ENCODE results near the gene SPAG5. TPM values are rescaled to one million over a fixed set of nuclear protein-coding genes. Genes with fewer than 3 reads are reported as not detected.
A peak's percentile ranks its signal among the peaks of the same experiment; 100 is the strongest.

SPAG5 gene
- total RNA-seq, 2 donors from 2014 or later = 19.2 to 31.5 TPM

DNA sequence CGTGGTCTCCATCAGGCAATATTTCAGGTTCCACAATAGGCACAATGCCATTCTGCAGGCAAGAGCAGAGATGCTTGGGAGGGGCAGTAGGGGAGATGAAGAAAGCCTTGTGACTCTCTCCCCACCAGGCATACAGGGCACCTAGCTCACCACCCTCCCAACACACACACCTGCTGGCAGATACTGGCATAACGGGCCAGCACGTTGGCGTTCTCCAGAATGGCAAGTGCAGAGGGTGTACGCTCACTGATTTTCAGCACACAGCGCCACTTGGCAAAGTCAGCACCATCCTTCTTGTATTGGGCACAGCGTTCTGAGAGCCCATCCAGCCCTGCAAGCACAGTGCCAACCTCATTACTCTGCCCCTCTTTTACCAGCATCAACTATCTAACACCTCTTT is 24.3 kb downstream of the SPAG5 start:
- DNase-seq (no peak), ATAC-seq (no peak)
- Mint-ChIP-seq H3K4me1 (peaks cover 36% of the 10 kb centered on the region), H3K27ac (no peak overlapping the region), H3K36me3 (ENCODE audit: low read depth) (peaks cover 7% of the 10 kb centered on the region), H3K4me3 (peak overlapping the region; percentile 5), H3K27me3 (no peaks in the 10 kb centered on the region)
- no peaks in the 10 kb centered on the region for H3K9me3 ChIP-seq (ENCODE audit: control insufficient read depth, low read length, poor library complexity, severe bottlenecking)

DNA sequence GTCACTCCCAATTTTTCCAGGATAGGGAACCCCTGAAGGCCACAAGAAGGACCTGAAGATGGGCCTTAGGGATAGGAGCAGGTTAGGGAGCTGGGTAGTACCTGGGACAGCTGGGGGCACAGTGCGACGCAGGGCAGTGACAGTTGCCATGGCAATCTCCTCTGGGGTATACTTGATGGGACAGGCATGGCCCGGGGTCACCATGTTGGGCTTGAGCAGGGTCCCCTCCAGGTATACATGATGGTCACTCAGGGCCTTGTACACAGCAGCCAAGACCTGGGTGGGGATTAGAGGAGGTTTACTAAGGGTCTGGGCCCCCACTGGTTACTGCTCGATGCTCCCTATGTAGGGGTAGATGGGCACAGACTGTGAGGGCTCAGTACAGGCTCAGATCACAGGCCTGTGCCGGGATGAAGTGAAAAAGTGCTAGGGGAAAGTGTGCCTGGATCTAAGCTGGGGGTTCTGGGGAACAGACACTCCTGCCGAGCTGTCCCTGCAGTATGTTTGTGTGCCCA is 24.8 kb downstream of the SPAG5 start:
- Mint-ChIP-seq H3K27me3 (no peaks in the 10 kb centered on the region), H3K4me3 (no peak overlapping the region), H3K27ac (no peak overlapping the region), H3K4me1 (peaks cover 38% of the 10 kb centered on the region), H3K36me3 (ENCODE audit: low read depth) (peaks cover 7% of the 10 kb centered on the region)
- no peaks in the 10 kb centered on the region for H3K9me3 ChIP-seq (ENCODE audit: control insufficient read depth, low read length, poor library complexity, severe bottlenecking)
- DNase-seq (no peak), ATAC-seq (no peak)

DNA sequence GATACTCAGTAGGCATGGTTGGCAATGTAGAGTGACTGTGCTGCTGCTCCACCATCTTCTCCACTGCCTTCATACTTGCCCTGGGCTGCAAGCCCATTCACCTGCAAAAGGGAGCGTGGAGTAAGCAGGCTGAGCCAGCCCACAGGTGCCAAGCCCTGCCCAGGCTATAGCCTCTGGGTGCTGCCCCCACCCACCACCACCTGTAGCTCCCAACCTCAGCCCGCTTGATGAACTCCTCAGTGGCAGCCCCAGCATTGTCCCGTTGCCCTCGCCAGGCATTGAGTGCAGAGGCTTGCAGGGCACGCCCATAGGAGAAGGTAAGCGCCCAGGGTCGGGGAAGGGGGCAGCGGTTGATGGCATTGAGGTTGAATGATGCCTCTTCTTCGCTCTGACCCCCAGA is 25.3 kb downstream of the SPAG5 start:
- peaks cover 39% of the 10 kb centered on the region for H3K4me1 Mint-ChIP-seq
- H3K9me3 ChIP-seq (ENCODE audit: control insufficient read depth, low read length, poor library complexity, severe bottlenecking) = no peaks in the 10 kb centered on the region
- H3K36me3 Mint-ChIP-seq (ENCODE audit: low read depth) = peaks cover 7% of the 10 kb centered on the region
- no peak for ATAC-seq
- no peak for DNase-seq
- H3K4me3 Mint-ChIP-seq = no peak overlapping the region
- no peak overlapping the region for H3K27ac Mint-ChIP-seq
- no peaks in the 10 kb centered on the region for H3K27me3 Mint-ChIP-seq

DNA sequence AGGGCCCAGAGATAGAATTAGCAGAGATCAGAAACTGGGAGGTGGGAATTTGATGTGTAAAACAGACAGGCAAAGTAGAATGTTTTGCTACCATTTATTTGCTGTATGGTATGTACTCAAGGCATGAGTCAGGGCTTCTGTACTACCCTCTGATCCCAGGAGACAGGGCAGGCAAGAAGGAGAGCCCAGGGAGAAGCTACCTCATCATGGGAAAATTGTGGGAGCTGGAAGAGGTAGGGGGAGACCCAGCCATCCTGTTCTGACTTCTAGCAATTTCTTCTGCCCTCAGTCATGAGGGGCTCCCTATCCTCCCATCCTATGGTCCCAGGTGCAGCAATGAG is 25.8 kb downstream of the SPAG5 start:
- Mint-ChIP-seq H3K4me1 (peaks cover 42% of the 10 kb centered on the region), H3K4me3 (peak overlapping the region; percentile 97), H3K27ac (peak overlapping the region; percentile 78), H3K27me3 (no peaks in the 10 kb centered on the region), H3K36me3 (ENCODE audit: low read depth) (peaks cover 7% of the 10 kb centered on the region)
- H3K9me3 ChIP-seq (ENCODE audit: control insufficient read depth, low read length, poor library complexity, severe bottlenecking) = no peaks in the 10 kb centered on the region
- DNase-seq = no peak
- ATAC-seq = no peak

DNA sequence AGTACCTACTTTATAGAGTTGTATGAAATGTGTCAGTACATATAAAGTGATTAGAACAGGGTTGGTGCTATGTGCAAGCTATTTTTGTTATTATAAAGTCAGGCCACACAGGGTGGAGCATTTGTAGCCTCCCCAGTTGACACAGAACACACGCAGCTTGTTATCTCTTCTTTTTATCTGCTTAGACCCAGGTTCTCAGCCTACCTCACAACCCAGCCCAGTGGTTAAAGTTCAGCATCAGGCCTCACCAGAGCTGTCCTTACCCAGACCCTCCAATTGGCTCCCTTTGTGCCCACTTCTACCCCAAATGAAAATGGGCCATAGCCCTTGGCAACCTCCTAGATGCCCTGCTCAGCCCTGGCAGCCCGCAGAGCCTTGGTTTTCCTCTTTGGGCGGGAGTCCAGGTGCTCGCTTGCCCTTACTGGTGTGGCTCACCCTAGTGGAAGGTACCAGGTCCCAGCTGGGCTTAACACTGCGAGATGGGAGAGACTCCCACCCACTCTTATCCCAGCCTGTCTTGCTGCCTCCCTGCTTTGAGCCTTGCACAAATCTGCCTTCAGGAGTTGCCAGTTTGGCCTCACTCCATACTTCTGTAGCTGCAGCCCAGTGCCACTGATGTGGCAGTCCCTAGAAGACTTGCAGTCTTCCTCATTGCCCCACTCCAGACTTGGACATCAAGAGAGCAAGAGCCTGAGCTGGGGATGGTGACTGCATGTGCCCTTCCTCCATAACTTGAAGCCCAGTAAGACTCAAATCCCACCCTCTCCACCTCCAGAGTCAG is 26.4 kb downstream of the SPAG5 start:
- Mint-ChIP-seq H3K4me3 (peak overlapping the region; percentile 97), H3K27ac (peak overlapping the region; percentile 82), H3K36me3 (ENCODE audit: low read depth) (peaks cover 10% of the 10 kb centered on the region), H3K4me1 (peaks cover 47% of the 10 kb centered on the region), H3K27me3 (no peaks in the 10 kb centered on the region)
- H3K9me3 ChIP-seq (ENCODE audit: control insufficient read depth, low read length, poor library complexity, severe bottlenecking) = no peaks in the 10 kb centered on the region
- DNase-seq = no peak
- ATAC-seq = no peak

DNA sequence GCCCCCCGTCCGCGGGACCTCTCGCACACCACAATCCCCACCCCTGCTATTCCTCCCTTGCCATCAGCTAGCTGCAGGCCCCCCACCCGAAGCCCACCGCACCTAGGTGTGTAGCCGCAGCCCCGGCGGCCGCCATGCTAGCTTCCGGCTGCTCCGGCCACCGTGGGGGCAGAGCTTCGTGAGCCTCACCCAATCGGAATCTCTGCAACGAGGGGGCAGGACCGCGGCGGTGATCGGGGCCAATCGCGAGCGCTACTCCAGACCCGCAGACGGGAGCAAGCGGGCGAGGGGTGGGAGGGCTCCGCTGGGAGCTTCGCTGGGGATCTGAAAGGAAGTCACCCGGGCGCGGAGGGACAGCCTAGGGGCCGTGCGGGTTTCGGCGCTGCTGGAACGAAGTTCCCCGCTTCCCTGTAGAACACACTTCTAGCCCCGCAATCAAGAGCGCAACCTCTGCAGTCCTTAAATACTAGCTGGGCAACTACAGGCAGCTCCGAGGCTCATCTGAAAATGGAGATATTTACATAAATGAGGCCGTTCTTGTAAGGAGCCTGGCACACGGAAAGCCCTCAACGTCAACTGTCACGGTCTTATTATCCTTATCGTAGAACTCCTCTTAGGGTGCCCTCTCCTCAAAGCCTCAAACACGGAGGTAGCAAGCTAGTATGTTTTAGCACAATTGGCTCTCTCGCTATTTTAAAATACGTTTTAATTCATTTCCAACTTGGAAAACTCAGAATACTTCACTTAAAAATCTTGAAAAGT is 27.3 kb downstream of the SPAG5 start, which contains the start of gene PIGS:
Gene PIGS (minus strand): TSS at position 164 of the 762 bp plus-strand sequence. CDS start 28 bp downstream, at position 136.
- H3K27me3 Mint-ChIP-seq = no peaks in the 10 kb centered on the region
- peaks cover 10% of the 10 kb centered on the region for H3K36me3 Mint-ChIP-seq (ENCODE audit: low read depth)
- peaks cover 47% of the 10 kb centered on the region for H3K4me1 Mint-ChIP-seq
- DNase-seq = peak; percentile 80 to 86 (median 86)
- no peaks in the 10 kb centered on the region for H3K9me3 ChIP-seq (ENCODE audit: control insufficient read depth, low read length, poor library complexity, severe bottlenecking)
- peak; percentile 98 for ATAC-seq
- H3K27ac Mint-ChIP-seq = peak within 1 kb of the TSS; percentile 82
- H3K4me3 Mint-ChIP-seq = peak within 1 kb of the TSS; percentile 97

DNA sequence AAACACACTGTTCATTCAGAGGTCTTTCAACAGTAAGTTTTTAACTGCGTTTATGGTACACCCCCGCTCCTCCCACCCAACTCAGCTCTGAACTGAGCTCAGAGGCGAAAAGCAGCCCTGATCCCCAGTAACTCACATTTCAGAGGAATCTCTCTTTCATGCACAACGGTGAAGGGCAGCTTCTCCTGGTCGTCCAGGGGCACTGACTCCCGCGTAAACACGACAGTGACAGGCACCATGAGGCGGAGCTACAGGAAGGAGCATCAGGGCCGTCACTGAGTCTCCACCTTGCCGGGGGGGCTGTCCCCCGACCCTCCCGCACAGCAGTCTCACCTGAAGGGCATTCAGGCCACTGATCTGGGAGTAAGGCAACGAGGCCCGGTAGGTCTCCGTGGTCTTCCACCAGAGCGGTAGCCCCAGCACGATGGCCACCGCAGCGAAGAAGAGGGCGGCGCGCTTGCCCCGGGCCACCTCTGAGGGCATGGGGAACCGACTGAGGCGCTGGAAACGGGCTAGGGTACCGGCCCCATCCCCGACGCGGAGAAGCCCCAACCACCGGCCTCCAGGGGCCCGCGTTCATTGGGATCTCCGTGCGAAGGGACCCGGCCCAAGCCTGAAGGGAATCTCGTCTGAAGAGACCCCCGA is 28.0 kb downstream of the SPAG5 start:
- H3K9me3 ChIP-seq (ENCODE audit: control insufficient read depth, low read length, poor library complexity, severe bottlenecking) = no peaks in the 10 kb centered on the region
- Mint-ChIP-seq H3K36me3 (ENCODE audit: low read depth) (peaks cover 10% of the 10 kb centered on the region), H3K4me1 (peaks cover 42% of the 10 kb centered on the region), H3K27me3 (no peaks in the 10 kb centered on the region), H3K4me3 (peak overlapping the region; percentile 97), H3K27ac (peak overlapping the region; percentile 82)
- DNase-seq (peak in 2 of 3 donors; percentile 40 to 50), ATAC-seq (peak; percentile 59)

DNA sequence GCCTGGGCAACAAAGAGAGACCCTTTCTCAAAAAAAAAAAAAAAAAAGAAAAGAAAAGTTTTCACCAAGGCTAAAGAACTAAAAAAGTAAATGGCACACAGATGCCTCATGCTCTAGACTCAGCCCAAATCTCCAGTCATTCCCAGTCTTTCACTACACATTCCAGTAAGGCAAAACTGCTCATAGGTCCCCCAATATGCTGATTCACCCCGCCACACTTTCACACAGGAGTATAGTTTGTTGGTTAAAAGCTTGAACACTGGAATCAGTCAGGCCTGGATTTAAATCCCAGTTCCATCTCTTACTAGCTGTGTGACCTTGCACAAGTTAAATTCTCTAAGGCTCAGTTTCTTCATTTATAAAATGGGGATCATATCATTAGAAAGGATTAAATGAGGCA is 29.4 kb downstream of the SPAG5 start:
- Mint-ChIP-seq H3K27ac (peak overlapping the region; percentile 82), H3K36me3 (ENCODE audit: low read depth) (peaks cover 10% of the 10 kb centered on the region), H3K27me3 (no peaks in the 10 kb centered on the region), H3K4me1 (peaks cover 46% of the 10 kb centered on the region), H3K4me3 (peak overlapping the region; percentile 62)
- no peaks in the 10 kb centered on the region for H3K9me3 ChIP-seq (ENCODE audit: control insufficient read depth, low read length, poor library complexity, severe bottlenecking)
- ATAC-seq (no peak), DNase-seq (no peak)

DNA sequence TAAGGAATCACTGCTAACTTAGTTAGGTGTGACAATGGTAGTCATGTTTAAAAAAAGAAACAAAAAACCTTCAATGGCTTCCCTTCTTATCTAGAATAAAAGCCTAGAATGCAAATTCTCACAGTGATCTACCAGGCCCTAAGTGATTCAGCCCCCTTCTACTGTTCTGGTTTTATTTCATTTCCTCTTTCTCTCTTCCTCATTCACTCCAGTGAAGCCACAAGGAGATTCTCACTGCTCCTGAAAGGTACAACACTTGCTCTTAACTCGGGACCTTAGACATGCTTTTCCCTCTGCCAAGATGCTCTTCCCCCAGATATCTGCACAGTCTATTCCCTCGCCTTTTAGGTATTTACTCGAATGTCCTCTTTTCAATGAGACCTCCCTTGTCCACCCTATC is 31.2 kb downstream of the SPAG5 start:
- ATAC-seq (no peak), DNase-seq (no peak)
- Mint-ChIP-seq H3K27me3 (no peaks in the 10 kb centered on the region), H3K4me1 (peaks cover 43% of the 10 kb centered on the region), H3K27ac (peak overlapping the region; percentile 60), H3K4me3 (peak overlapping the region; percentile 60), H3K36me3 (ENCODE audit: low read depth) (peaks cover 8% of the 10 kb centered on the region)
- H3K9me3 ChIP-seq (ENCODE audit: control insufficient read depth, low read length, poor library complexity, severe bottlenecking) = no peaks in the 10 kb centered on the region

DNA sequence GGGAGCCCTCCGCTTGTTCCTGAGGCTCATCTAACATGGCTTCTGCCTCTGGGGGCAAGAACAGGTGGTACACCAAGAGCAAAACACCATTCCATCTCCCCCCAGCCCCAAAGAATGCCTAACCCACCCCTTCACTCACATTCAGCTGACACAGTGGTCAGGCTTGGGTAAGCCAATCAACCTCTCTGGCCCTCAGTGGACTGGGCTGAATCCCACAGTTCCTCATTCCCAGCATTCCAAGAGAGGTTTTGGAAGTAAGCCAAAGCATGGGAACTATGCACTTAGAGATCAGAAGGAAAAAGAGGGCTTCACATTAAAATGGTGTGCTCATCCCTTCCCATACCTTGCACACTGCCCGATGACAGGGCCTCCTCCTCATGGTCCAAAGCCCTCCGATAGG is 35.4 kb downstream of the SPAG5 start:
- H3K9me3 ChIP-seq (ENCODE audit: control insufficient read depth, low read length, poor library complexity, severe bottlenecking) = no peaks in the 10 kb centered on the region
- DNase-seq (no peak), ATAC-seq (no peak)
- H3K27ac Mint-ChIP-seq = peak overlapping the region; percentile 43
- peaks cover 7% of the 10 kb centered on the region for H3K36me3 Mint-ChIP-seq (ENCODE audit: low read depth)
- H3K4me1 Mint-ChIP-seq = peaks cover 18% of the 10 kb centered on the region
- H3K27me3 Mint-ChIP-seq = no peaks in the 10 kb centered on the region
- H3K4me3 Mint-ChIP-seq = no peak overlapping the region

DNA sequence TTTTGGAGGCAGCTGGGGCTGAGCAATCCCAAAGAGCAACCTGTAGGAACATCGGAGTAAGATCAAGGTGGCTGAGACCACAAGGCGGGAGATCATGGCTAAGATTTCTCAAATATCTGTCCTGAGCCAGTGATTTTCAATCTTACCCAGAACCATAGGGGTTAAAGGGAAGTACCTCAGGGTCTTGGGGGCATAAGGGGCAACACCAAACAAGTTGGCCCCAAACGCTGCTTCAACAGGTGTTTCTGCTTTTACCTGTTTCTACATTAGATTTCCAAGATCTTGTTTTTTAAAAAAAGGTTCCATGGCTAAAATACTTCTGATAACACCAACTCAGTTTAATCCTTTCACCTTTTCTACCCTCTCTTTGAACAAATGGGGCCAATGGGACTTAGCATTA is 43.8 kb downstream of the SPAG5 start:
- no peak for DNase-seq
- no peaks in the 10 kb centered on the region for H3K27me3 Mint-ChIP-seq
- H3K4me3 Mint-ChIP-seq = no peak overlapping the region
- H3K36me3 Mint-ChIP-seq (ENCODE audit: low read depth) = peaks cover 11% of the 10 kb centered on the region
- ATAC-seq = no peak
- no peak overlapping the region for H3K27ac Mint-ChIP-seq
- peaks cover 28% of the 10 kb centered on the region for H3K4me1 Mint-ChIP-seq
- no peaks in the 10 kb centered on the region for H3K9me3 ChIP-seq (ENCODE audit: control insufficient read depth, low read length, poor library complexity, severe bottlenecking)

DNA sequence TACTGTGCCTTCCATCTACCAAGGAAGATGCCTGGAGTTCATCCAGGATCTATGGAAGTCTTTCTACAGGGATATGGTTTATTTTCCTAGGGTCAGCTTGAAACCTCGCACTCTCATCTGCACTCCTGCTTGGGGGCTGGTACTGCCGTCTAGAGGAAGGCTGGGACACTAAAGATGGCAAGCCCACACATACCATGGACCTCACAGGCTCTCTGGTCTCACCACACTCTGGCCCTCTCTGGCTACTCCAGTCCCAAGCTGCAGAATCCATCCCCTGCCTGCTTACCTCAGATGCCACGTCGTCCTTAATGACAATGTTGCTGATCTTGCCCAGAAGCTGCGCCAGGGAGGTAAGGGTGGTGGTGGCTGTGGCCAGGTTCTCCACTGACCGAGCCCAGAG is 44.3 kb downstream of the SPAG5 start:
- Mint-ChIP-seq H3K4me3 (no peak overlapping the region), H3K27me3 (no peaks in the 10 kb centered on the region), H3K4me1 (peaks cover 31% of the 10 kb centered on the region), H3K27ac (peak overlapping the region; percentile 83), H3K36me3 (ENCODE audit: low read depth) (peaks cover 9% of the 10 kb centered on the region)
- DNase-seq (no peak), ATAC-seq (no peak)
- no peaks in the 10 kb centered on the region for H3K9me3 ChIP-seq (ENCODE audit: control insufficient read depth, low read length, poor library complexity, severe bottlenecking)

DNA sequence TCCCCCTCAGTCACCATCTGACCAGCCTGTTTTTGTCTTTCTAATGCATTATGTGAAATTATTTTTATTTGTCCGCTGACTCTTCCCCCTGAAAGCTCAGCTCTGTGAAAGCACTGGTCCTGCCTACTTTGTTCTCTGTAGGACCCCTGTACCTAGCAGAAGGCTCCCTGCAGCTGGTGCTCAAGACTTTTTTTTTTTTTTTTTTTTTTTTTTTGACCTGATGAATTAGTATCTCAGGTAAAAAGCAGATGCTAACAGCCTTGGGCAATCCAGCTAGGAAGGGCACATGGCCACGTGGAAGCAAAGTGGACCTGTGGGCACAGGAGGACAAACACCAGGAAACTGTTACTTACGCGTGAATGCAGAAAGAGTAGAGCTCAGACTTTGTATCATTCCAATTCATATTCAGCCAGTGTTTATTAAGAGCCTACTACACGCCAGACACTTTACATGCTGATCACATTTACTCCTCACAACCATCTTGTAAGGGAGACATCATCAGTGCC is 45.8 kb downstream of the SPAG5 start:
- peaks cover 9% of the 10 kb centered on the region for H3K36me3 Mint-ChIP-seq (ENCODE audit: low read depth)
- peaks cover 47% of the 10 kb centered on the region for H3K4me1 Mint-ChIP-seq
- no peaks in the 10 kb centered on the region for H3K9me3 ChIP-seq (ENCODE audit: control insufficient read depth, low read length, poor library complexity, severe bottlenecking)
- H3K4me3 Mint-ChIP-seq = peak overlapping the region; percentile 99
- ATAC-seq (no peak), DNase-seq (no peak)
- H3K27ac Mint-ChIP-seq = peak overlapping the region; percentile 83
- H3K27me3 Mint-ChIP-seq = no peaks in the 10 kb centered on the region

Measured in T-helper 17 cell (primary cell).